Inferior parietal cortex (tissue), 1 donor: ENCODE measurements around the gene NME1.
"Not testable (repeated sequence)": the region's sequence is repeated elsewhere in the genome, so short reads cannot be mapped to it uniquely, and the experiment has no call there.

Source experiments
- DNase-seq: peaks from one replicate; pipeline ENCODE4 v3.0.0-alpha.2; 2016; ENCODE audit errors: extremely low spot score

The NME1 gene

DNA sequence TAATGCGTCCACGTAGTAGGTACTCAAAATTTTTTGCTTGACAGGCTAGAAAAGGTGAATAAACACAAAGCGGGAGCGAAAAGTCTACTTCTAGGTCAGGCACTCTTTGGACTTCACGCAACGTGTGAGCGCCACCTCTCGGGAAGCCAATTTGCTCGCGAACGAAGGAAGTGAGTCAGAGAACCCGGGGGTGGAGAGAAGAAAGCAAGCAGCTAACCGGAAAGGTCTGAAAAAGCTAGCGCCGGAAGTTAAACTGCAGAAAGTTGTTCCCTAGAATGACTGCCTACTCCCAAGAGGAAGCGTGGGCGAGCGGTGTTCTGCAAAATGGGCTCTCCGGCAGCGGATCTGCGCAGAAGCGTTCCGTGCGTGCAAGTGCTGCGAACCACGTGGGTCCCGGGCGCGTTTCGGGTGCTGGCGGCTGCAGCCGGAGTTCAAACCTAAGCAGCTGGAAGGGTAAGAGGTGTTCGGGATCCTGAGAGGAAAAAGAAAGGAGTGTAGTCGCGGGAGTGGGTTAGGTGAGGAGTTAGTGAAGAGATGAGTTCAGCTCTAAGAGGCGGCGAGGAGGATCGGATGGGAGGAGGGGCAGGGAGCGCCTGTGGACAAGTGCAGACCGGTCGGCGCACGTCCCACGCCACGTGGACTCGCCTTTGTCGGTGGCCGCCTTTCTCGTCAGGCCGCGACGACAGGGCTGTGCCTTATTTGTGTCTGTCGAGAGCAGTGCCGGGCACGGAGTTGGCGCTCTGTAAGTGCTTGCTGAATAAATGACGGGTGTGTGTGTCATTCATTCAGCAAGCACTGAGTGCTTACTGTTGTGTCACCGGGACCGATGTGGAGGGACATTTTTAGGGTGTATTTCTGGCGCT, at the start of gene NME1:
NME1 (plus strand) TSS at position 350 of the 863 bp plus-strand sequence. CDS start 2,096 bp downstream, outside the sequence.
- peak; percentile 100 for DNase-seq

DNA sequence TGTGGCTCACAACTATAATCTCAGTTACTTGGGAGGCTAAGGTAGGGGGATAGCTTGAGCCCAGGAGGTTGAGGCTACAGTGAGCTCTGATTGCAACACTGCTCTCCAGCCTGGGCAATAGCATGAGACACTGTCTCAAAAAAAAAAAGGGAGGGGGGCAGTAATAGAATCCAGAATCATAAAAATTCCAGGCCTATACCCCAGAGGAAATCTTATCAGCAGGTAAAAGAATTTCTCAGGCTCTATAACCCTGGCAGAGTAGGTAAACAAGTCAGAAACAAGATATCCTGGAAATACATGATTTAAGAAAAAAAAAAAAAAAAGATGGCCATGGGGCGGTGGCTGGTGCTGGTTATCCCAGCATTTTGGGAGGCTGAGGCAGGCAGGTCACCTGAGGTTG, 45.6 kb upstream of the NME1 start:
- DNase-seq: no peak

DNA sequence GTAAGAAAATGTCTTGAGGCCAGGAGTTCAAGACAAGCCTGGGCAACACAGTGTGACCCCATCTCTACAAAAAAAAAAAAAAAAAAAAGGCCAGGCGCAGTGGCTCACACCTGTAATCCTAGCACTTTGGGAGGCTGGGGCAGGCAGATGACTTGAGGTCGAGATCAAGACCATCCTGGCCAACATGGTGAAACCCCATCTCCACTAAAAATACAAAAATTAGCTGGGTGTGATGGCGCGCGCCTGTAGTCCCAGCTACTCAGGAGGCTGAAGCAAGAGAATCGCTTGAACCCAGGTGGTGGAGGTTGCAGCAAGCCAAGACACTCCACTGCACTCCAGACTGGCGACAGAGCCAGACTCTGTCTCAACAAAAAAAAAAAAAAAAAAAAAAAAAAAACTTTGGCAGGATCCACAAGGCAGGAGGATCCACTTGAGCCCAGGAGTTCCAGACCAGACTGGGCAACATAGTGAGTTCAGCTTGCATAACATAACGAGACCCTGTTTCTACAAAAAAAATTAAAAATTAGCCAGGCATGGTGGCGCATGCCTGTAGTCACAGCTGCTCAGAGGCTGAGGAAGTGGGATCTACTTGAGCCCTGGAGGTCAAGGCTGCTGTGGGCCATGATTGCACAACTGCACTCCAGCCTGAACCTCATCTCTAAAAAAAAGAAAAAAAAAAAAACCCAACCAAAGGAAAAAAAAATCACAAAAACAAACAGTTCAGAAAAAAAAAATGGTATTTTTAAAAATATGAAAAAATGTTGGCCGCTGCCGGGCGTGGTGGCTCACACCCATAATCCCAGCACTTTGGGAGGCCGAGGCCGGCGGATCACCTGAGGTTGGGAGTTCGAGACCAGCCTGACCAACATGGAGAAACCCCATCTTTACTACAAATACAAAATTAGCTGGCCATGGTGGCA, 40.8 kb upstream of the NME1 start:
- not testable (repeated sequence) for DNase-seq

DNA sequence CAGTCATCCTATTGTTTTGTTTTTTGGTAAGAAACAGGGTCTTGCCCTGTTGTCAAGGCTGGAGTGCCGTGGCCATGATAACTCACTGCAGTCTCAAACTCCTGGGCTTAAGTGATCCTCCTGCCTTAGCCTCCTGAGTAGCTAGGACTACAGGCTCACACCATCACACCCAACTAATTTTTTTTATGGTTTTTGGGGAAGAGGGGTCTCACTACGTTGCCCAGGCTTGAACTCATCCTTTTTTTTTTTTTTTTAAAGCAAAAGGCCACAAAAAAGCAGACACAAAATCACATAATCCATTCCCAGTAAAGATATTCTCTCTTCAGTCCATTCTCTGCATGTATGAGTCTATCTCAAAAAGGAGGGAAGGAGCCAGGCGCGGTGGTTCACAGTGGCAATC, 38.2 kb upstream of the NME1 start:
- DNase-seq: no peak

DNA sequence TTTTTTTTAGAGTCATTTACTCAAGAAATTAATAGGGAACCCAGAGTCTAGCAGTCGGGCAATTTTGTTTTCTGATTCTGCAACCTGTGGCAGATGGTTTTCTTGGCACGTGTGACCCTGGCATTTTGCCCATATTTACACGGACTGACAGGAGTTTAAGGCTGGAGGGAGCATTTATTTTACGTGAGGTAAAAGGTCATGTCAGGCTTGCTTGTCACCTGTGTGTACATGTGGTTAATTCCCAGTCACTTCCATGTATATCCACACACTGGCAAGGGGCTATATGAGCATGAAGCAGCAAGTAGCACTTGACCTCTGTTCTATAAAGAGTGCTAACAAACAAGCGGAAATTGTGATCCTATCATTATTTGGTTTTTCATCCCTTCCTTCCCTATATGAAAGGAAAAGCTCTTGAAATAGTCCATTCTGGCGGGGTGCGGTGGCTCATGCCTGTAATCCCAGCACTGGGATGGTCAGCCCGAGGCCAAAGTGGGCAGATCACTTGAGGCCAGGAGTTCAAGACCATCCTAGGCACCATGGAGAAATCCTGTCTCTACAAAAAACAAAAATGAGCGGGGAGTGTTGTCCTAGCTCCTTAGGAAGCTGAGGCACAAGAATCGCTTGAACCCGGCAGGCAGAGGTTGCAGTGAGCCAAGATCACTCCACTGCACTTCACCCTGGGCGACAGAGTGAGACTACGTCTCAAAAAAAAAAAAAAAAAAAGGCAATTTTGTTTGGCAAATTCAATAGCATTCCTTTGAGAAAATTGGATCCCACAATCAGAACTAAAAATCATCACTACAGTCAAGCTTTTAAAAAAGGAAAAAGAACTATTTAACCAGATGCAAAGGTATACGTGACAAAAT, 34.8 kb upstream of the NME1 start:
- DNase-seq: no peak

DNA sequence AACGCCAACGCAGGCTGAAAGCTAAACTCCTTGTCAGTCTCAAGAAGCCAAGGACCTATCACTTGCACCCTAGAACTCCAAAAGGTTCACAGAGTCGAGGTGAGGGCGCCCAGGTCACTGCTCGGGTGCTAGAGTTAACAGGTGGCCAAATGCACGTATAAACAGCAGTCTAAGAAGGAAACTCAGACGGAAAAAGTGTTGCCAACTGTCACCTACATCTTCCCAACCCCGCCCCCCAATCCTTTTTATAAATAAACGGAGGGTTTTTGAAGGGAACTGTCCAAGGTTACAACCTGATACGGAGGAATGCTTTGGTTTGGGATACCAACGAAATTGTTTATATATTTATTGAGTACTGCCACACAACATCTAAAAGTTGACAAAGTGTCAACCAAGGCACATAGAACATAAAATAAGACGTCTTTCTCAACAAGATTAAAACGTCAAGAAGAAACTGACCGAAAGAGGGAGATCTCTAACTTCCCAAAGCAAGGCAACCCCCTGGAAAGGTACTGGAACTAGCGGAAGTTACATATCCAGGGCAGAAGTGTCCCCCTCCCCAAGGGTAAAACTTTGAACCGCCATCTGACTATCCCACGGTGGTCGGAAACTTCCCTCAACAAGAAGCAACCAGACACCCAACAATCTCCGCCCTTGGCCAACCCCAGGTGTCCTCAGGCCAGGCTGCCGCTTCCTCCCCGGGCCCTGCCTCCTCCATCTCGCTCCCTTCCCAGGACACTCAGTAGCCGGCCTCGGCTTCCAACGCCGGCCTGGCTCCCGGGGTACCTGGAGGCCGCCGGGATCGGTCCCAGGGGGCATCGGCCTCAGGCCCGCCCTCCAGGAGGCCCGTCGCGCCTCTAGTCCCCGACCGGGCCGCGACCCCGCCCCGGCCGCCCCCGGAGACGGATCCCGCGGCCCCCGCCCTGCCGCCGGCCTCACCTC, 33.7 kb upstream of the NME1 start:
- peak; percentile 32 for DNase-seq

DNA sequence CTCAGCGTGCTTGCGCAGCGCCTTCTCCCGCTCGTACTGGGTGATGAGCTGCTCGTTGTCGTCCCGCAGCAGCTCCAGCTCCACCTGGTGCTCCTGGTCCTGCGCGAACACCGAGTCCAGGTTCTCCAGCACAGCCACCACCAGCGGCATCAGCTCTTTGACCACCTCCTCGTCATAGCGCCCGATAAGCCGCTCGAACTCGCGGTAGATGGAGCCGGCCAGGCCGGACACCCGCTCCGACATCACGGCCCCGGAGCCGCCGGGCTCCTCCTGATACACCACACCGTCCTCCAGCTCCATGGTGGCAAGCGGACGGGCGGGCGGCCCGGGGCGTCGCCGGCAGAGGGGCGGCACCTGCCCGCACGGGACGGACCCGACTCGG, 33.0 kb upstream of the NME1 start:
- DNase-seq: peak; percentile 13

DNA sequence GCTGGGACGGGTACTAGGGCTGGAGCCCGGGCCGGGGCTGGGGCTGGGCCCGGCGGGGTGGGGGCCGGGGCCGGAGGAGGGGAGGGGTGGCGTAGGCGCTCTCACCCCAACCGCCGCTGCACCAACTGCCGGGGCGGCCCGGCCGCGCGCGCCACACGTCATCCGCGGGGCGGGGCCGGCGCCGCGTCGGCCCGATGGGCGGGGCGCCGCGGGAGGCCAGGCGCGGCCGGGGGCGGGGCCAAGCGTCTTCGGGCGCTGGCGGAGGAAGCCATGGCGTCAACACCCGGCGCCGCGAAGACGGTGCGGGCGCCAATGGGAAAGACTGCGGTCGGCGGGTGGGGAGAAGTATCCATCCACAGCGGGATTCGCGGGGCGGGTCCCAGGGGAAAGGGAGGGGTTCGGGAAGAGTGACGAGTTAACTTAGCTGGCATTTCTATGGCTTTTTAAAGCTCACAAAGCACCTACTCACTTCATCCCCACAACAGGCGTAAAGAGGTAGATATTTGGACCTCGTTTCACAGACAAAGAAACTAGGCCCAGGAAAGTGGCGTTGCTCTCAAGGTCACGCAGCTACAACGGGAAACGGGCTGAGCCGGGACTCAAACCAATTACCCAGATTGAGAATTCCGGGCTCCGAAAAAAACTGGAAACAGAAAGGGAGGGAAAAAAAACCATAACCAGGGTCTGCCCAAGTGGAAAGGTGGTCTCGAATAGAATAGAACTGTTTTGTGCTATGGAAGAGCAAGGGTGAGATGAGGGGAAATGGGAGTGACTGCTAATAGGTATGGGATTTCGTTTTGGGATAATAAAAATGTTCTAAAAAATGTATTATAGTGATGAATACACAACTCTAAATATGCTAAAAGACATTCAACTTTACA, 32.4 kb upstream of the NME1 start, which contains the start of gene SPAG9:
SPAG9 (minus strand) TSS at position 130 of the 881 bp plus-strand sequence. CDS start 212 bp downstream, outside the sequence.
- peak; percentile 92 for DNase-seq

DNA sequence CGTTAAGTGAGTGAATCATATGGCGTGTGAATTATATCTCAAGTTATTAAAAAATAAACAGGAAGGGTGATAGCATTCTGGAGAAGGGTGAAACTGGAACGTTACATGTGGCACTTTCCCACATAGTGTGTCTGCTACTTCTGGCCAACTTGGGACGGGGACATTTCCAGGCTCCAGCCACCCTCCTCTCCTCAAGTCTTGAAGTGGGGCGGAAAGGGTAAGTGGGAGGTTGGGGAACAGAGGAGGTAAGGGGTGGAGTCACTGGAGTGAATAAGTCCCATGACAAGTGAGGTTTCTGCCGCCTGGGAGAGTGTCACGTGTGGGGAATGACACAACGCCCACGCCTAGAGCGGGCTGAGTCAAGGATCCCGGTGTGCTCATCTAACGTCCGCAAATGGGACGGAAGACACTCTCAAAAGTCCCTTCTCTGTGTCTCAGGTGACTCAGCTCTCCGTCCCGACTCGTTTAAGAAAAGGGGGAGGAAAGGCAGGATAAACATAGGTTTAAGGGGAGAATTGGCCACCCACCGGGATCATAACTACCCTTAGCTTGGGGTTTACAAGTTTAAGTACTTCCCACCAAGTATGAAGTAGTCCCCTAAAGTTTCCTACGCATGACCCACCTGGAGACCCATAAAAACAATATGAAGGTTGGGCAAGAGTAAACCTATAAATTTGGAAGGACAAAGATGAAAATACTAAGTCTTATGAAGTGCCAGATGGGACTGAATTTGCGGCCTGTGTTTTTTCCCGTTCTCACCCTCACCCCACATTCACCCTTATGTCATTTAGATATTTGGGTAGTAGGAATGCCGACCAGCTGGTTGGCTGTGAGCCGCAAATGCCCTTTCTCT, 31.5 kb upstream of the NME1 start:
- DNase-seq: peak; percentile 77

DNA sequence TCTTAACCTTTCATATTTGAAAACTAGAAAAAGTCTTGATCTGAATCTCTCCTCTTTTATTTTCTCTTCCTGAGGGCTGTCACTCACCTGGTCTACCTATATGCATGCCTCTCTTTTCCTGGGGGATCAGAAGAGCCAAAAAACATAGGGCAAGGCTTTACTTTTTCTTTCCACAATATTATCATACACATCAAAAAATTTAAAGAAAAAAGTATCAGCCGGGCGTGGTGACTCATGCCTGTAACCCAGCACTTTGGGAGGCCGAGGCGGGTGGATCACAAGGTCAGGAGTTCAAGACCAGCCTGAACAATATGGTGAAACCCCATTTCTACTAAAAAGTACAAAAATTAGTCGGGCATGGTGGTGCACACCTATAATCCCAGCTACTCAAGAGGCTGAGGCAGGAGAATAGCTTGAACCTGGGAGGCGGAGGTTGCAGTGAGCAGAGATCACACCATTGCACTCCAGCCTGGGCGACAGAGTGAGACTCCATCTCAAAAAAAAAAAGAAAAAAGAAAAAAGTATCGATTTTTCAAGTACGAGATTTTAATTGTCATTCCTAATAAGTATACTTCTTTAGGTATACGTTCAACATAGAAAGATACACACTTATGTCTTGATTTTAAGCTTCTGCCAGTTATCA, 30.8 kb upstream of the NME1 start:
- DNase-seq: not testable (repeated sequence)

DNA sequence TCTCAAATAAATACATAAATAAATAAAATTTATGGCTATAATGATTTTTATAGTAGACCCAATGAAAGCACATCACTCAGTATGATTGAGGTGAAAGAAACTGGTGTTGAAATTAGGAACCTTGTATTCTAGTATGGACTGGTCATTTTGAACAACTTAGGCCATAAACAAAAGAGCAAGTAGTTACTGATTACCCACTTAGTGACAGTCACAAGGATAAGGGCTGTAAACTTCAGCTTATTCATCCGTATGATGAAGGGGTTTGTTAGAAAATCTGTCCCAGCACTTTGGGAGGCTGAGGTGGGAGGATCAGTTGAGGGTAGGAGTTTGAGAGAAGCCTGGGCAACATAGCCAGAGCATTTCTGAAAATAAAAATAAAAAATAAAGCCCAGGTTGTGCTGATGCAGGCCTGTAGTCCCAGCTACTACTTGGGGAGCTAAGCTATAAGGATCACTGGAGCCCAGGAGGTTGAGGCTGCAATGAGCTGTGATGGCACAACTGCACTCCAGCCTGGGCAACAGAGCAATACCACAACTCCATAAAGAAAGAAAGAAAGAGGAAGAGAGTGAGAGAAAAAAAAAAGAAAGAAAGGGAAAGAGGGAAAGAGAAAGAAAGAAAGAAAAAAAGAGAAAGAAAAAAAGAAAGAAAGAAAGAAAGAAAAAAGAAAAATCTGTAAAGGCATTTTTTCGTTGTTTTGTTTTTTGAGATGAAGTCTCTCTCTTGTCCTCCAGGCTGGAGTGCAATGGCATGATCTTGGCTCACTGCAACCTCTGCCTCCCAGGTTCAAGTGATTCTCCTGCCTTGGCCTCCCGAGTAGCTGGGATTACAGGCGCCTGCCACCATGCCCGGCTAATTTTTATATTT, 28.5 kb upstream of the NME1 start:
- no peak for DNase-seq

DNA sequence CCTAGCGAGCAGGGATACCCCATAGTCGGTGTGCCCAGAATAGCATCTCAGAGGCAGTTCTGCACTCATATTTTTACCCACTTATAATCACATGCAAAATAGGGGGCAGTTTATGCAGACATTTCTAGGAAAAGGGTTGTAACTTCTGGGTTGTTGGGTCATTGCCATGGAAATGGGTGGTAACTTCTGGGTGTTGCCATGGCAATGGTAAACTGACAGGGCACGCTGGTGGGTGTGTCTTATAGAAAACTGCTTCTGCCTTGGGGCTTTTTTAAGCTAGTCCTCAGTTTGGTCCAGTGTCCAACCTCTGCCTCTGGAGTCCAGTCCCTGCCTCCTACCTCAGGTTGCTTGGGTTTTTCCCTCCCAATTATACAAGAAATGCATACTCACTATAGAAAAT, 25.3 kb upstream of the NME1 start:
- DNase-seq: no peak

DNA sequence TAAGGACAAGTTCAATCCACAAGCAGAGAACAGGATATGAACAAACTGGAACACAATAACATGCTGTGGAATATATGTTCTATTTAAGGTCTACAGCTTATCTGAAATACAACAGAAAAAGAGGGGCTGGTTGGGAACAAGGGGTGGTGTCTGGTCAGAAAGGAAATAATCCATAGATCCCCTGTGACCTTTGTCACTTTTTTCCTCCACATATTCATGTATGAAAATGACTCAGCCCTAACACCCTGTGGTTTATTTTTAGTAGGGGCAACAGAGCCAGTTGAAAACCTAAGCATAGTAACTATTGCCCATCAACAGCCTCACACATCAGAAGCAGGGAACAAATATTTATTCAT, 20.4 kb upstream of the NME1 start:
- DNase-seq: no peak

DNA sequence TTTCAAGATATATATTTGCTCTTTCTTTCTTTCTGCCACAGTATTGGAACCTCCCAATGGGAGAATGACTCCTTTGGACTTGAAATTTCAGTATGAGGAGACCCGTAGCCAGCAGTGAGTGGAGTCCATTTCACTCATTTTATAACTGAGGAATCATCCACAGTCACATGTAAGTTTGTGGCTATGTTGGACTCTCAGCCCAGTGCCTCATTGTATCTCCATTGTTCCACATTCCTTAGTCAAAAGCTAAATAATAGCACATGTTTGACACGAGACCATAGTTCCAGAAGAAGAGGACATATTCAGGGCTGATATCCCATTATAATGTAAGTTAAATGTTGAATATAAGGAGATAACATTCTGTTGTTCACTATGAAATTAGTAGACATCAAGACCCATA, 20.0 kb upstream of the NME1 start:
- no peak for DNase-seq

DNA sequence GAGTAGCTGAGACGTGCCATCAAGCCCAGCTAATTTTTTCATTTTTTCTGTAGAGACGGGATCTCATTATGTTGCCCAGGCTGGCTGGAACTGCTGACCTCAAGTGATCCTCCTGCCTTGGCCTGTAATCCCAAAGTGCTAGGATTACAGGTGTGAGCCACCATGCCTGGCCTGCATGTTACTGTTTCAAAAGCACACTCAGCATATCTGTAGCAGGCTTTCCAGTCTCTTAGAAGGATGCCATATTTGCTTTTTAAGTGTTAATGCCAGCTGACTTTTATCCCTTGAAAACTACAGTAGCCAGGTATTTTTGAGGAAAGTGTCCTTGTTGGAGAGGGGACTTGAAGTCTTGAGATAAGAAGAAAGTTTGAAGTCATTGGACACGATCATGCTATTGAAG, 17.4 kb upstream of the NME1 start:
- no peak for DNase-seq

DNA sequence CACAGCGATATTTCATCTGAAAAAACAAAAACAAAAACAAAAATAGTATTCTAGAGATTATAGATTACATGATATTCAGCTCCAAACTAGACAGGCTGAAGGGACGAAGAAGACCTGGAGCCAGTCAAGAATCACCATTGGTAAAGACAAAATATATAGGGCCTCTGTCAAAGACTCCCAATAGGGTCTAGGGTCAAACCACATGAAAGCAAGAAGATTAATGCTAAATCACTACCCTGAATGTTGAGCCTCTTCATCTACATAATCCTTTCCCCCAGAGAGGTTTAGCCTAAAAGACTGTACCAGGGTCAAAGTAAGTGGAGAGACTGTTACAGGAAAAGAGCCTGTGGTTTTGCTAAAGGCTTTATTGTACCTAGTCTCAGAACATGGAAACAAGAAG, 10.8 kb upstream of the NME1 start:
- no peak for DNase-seq
